Heart right ventricle (tissue), 16 donors: ENCODE results near the gene SLC39A9. TPM values are rescaled to one million over a fixed set of nuclear protein-coding genes. Genes with fewer than 3 reads are reported as not detected.

ENCODE experiments used
- ATAC-seq, 8 donors: fragments of 200-7000 bp; cut with Tn5 transposase; one replicate each; pipeline ENCODE4 v1.9.1; 2020; ENCODE audit warnings: mild to moderate bottlenecking in 8 of 8, moderate library complexity in 8 of 8, moderate number of reproducible peaks in 1 of 8
- DNase-seq, 2 donors: peaks; one replicate each; pipeline ENCODE4 v3.0.0-alpha.2; 2020
- H3K27ac ChIP-seq, 10 donors: fragments of 200-600 bp; sonication (generic) in 2 of 10; one replicate each; pipeline versions ENCODE4 v1.5.0 to v1.8.0; 2020 to 2022; ENCODE audit warnings: mild to moderate bottlenecking in 3 of 10
- H3K27me3 ChIP-seq, 7 donors: fragments of 200-600 bp; one replicate each; pipeline ENCODE4 v1.8.0; 2021 to 2022; ENCODE audit warnings: mild to moderate bottlenecking in 2 of 7
- H3K36me3 ChIP-seq, 9 donors: fragments of 200-600 bp; sonication (generic) in 1 of 9; one replicate each; pipeline versions ENCODE4 v1.5.0 to v1.8.0; 2020 to 2022; ENCODE audit warnings: mild to moderate bottlenecking in 2 of 9
- H3K4me1 ChIP-seq, 9 donors: fragments of 200-600 bp; sonication (generic) in 1 of 9; one replicate each; pipeline versions ENCODE4 v1.5.0 to v1.8.0; 2020 to 2022; ENCODE audit warnings: mild to moderate bottlenecking in 4 of 9
- H3K4me3 ChIP-seq, 10 donors: fragments of 200-600 bp; sonication (generic) in 2 of 10; one replicate each; pipeline versions ENCODE4 v1.5.0 to v1.8.0; 2020 to 2022; ENCODE audit warnings: mild to moderate bottlenecking in 7 of 10, moderate library complexity in 2 of 10
- H3K9me3 ChIP-seq, 11 donors: fragments of 200-600 bp in 10 of 11; sonication (generic) in 2 of 11; one replicate each; pipeline versions ENCODE4 v1.5.0 to v1.8.0; 2013 to 2022; ENCODE audit warnings: mild to moderate bottlenecking in 2 of 11, control low read depth in 1 of 11, moderate library complexity in 1 of 11
- WGBS, 2 donors: extraction: QIAGEN DNeasy Blood & Tissue Kit; methylation state at CpG; one replicate each; pipeline ENCODE4 v1.1.7; 2013; ENCODE audit warnings: inconsistent platforms in 1 of 2; 5-methylcytosine and 5-hydroxymethylcytosine counted together
- intact Hi-C, 10 donors: fragments of 100-400 bp; cut with DNase I; formaldehyde crosslinking; loops; one replicate each; pipeline versions ENCODE4 v1.11.1 to v1.14.2; 2022
- polyA plus RNA-seq, 2 donors: library from polyadenylated mRNA; stranded (reverse); fragments of 200-250 nt; gene quantifications; one replicate each; pipeline ENCODE4 v1.2.3, GENCODE V29; 2013
- total RNA-seq, 10 donors: library from RNA; stranded (reverse); fragmentation: NEBNext Ultra II Directional in 3 of 10; extraction: Animal tissue kit (Norgen Biotek cat#: 25700) in 3 of 10; gene quantifications; one replicate each; pipeline versions ENCODE4 v1.2.1 to v1.2.4, GENCODE V29; 2021 to 2023
- TF ChIP-seq, protein P1 (sequence below), 9 donors: fragments of 200-600 bp; sonication (generic) in 2 of 9; IDR thresholded peaks; one replicate each; pipeline versions ENCODE4 v1.5.0 to v1.8.0; 2021 to 2022; ENCODE audit warnings: antibody characterized with exemption in 9 of 9, mild to moderate bottlenecking in 5 of 9, moderate library complexity in 1 of 9
- donor health status: Arrhythmogenic right ventricular cardiomyopathy.
- donor health status: ischemic (EF 13 %, LVEDD 7.1; RV severe dilation, severe dysfunction).
- donor health status: healthy with polysubstance abuse.
- donor health status: DM: no; HTN: yes; CAD: no.
- donor health status: DM: no; HTN: no; CAD: no.
- donor health status: ischemic (EF 25% LVEDD 6.9; RV normal size, moderate dysfunction).
- donor health status: ischemic (EF 25% LVEDD 5.7; RV mildly dilated, moderate dysfunction).
- donor health status: healthy.
- donor health status: DM: yes; HTN: yes; CAD: no.
- donor health status: Ischemic cardiomyopathy.
- donor health status: ischemic (EF 35%, LVEDD 5.7; RV mildly dilated, moderate dysfunction).
- donor health status: nonischemic (EF 11% LVEDD 7.7; RV severe dilation, severe dysfunction).
- donor health status: DM: yes; HTN: yes; CAD: no.
- donor health status: PGD.
- donor health status: ischemic (EF 29% LVEDD 5.4; RV normal size, mild dysfunction).
- donor health status: nonischemic (EF 23%, LVEDD 6.1; RV moderate dilation, normal function).

Gene SLC39A9
- total and polyA plus RNA-seq, 12 donors: 11.1 to 28.3 (median 21.4) TPM

DNA sequence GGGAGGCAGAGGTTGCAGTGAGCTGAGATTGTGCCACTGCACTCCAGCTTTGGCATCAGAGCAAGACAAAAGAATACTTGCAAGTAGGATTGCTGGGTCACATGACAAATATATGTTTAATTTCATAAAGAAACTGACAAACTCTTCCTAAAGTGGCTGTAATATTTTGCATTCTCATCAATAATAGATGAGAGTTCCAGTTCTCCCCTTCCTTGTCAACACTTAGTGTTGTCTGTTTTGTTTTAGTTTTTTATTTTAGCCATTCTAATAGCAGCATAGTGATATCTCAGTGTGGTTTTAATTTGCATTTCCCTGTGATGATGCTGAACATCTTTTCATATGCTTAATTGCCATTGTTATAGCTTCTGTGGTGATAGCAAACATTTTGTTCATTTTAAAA lies 31.2 kb downstream of the SLC39A9 start:
- no peak overlapping the region for H3K27ac ChIP-seq
- H3K4me3 ChIP-seq: no peak overlapping the region
- H3K27me3 ChIP-seq: no peaks in the 10 kb centered on the region
- peaks cover 0 to 12% (median 0%) of the 10 kb centered on the region in 11 donors for H3K9me3 ChIP-seq
- TF ChIP-seq, protein P1, sequence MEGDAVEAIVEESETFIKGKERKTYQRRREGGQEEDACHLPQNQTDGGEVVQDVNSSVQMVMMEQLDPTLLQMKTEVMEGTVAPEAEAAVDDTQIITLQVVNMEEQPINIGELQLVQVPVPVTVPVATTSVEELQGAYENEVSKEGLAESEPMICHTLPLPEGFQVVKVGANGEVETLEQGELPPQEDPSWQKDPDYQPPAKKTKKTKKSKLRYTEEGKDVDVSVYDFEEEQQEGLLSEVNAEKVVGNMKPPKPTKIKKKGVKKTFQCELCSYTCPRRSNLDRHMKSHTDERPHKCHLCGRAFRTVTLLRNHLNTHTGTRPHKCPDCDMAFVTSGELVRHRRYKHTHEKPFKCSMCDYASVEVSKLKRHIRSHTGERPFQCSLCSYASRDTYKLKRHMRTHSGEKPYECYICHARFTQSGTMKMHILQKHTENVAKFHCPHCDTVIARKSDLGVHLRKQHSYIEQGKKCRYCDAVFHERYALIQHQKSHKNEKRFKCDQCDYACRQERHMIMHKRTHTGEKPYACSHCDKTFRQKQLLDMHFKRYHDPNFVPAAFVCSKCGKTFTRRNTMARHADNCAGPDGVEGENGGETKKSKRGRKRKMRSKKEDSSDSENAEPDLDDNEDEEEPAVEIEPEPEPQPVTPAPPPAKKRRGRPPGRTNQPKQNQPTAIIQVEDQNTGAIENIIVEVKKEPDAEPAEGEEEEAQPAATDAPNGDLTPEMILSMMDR (IDR thresholded peaks at IDR 0.05): no peak
- DNase-seq: no peak
- intact Hi-C loops: no loop called here
- ATAC-seq: no peak
- peaks cover 0 to 14% (median 0%) of the 10 kb centered on the region in 9 donors for H3K4me1 ChIP-seq
- peaks cover 0 to 52% (median 4%) of the 10 kb centered on the region in 9 donors for H3K36me3 ChIP-seq

DNA sequence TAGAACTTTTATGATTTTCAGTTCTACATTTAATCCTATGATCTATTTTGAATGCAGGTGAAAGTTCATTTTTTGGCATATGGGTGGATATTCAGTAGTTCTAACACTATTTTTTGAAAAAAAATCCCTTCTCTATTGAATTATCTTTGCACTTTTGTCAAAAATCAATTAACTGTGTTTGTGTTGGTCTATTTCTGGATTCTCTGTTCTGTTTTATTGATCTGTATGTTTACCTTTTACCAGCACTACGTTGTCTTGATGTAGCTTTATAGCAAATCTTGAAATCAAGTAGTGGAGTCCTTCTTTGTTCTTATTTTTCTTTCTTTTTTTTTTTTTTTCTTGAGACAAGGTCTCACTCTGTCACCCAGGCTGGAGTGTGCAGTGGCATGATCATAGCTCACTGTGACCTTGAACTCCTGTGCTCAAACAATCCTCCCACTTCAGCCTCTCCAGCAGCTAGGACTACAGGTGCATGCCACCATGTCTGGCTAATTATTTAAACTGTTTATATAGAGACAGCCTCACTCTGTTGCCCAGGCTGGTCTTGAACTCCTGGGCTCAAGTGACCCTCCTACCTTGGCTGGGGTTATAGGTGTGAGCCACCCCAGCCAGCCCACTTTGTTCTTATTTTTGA lies 31.9 kb downstream of the SLC39A9 start:
- ATAC-seq: no peak
- peaks cover 0 to 13% (median 0%) of the 10 kb centered on the region in 9 donors for H3K4me1 ChIP-seq
- TF ChIP-seq, protein P1 (IDR thresholded peaks at IDR 0.05): no peak
- 97 to 100% methylated on average over 1 of the region's 1 CpG for WGBS, 2 donors
- no peak overlapping the region for H3K4me3 ChIP-seq
- H3K27ac ChIP-seq: no peak overlapping the region
- H3K27me3 ChIP-seq: no peaks in the 10 kb centered on the region
- DNase-seq: no peak
- H3K36me3 ChIP-seq: peaks cover 0 to 47% (median 0%) of the 10 kb centered on the region in 9 donors
- peaks cover 0 to 12% (median 0%) of the 10 kb centered on the region in 11 donors for H3K9me3 ChIP-seq
- intact Hi-C loops: no loop called here

DNA sequence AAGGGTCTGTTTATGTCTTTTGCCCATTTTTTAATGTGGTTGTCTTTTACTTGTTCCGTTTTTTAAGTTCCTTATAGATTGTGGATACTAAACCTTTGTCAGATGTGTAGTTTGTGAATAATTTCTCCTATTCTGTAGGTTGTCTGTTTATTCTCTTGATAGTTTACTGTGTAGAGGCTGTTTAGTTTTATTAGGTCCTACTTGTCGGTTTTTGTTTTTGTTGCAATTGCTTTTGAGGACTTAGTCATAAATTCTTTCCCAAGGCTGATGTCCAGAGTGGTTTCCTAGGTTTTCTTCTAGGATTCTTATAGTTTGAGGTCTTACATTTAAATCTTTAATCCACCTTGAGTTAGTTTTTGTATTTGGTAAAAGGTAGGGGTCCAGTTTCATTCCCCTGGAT lies 33.9 kb downstream of the SLC39A9 start:
- Histone ChIP-seq H3K36me3 (peaks cover 0 to 28% (median 0%) of the 10 kb centered on the region in 9 donors), H3K9me3 (peaks cover 0 to 12% (median 0%) of the 10 kb centered on the region in 11 donors), H3K4me1 (peaks cover 0 to 11% (median 0%) of the 10 kb centered on the region in 9 donors), H3K4me3 (no peak overlapping the region), H3K27ac (no peak overlapping the region), H3K27me3 (no peaks in the 10 kb centered on the region)
- intact Hi-C loops: no loop called here
- TF ChIP-seq, protein P1 (IDR thresholded peaks at IDR 0.05): no peak
- no peak for ATAC-seq
- 96 to 99% methylated on average over 2 of the region's 2 CpGs for WGBS, 2 donors
- DNase-seq: no peak

DNA sequence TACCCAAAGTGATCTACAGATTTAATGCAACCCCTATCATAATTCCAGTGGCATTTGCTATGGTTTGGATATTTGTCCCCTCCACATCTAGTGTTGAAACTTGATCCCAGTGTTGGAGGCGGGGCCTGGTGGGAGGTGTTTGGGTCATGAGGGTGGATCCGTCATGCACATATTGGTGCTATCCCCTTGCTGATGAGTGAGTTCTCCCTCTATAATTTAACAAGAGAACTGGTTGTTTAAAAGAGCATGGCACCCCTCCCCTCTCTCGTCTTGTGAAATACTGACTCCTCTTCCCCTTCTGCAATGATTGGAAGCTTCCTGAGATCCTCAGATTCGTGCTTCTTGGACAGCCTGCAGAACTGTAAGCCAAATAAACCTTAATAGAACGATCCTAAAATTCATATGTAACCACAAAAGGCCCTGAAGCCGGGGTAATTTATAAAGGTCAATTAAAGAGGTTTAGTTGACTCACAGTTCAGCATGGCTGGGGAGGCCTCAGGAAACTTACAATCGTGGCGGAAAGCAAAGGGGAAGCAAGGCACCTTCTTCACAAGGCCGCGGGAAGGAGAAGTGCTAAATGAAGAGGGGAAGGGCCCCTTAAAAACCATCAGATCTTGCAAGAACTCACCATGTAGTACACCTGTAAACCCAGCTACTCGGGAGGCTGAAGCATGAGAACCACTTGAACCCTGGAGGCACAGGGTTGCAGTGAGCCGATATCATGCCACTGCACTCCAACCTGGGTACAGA lies 41.2 kb downstream of the SLC39A9 start:
- no peak overlapping the region for H3K4me3 ChIP-seq
- no peak overlapping the region for H3K27ac ChIP-seq
- intact Hi-C loops: no loop called here
- ATAC-seq (no peak), DNase-seq (no peak)
- H3K4me1 ChIP-seq: peaks cover 0 to 8% (median 0%) of the 10 kb centered on the region in 9 donors
- no peaks in the 10 kb centered on the region for H3K27me3 ChIP-seq
- TF ChIP-seq, protein P1 (IDR thresholded peaks at IDR 0.05): no peak
- H3K9me3 ChIP-seq: no peaks in the 10 kb centered on the region
- WGBS, 2 donors: 89 to 94% methylated on average over 12 of the region's 12 CpGs
- peaks cover 0 to 36% (median 4%) of the 10 kb centered on the region in 9 donors for H3K36me3 ChIP-seq
